Prostate gland (tissue), 2 donors: ENCODE measurements around the gene CD300E.

Experiments used
- POLR2A ChIP-seq: fragments of 450-650 bp; IDR thresholded peaks from one replicate; pipeline ENCODE4 v1.6.1; 2016; ENCODE audit warnings: antibody characterized with exemption, mild to moderate bottlenecking
- POLR2AphosphoS5 ChIP-seq: sonication (generic); formaldehyde crosslinking; IDR thresholded peaks from one replicate; pipeline ENCODE4 v1.6.1; 2017; ENCODE audit warnings: antibody characterized with exemption
- TF ChIP-seq, protein P1 (sequence below), 4 experiments: fragments of 200-600 bp in 2 of 4; fragments of 450-650 bp in 2 of 4; sonication (generic) in 2 of 4; IDR thresholded peaks; 1 replicate in 3 of 4; 2 replicates in 1 of 4; pipeline ENCODE4 v1.5.1; 2016 to 2019; ENCODE audit warnings: antibody characterized with exemption in 4 of 4, mild to moderate bottlenecking in 2 of 4, moderate library complexity in 2 of 4

DNA sequence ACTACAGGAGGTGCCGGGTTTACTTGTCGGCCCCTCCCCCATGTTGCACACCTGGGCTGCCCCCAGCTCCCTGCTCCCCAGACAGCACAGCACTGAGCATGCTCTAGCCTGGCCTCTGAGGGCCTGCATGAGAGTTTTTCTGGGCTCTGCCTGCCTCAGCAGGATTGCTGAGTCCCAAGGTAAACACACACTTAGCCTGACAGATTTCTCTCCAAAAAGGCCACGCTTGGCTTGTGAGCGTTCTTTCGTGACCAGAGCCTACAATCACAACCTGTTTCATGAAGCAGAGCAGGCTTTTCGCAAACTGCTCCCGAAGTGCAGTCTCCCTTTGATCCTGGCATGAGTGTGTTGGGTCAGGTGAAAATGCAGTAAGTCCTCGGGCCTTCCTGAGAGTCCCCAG lies 9.8 kb upstream of the CD300E start:
- TF ChIP-seq, protein P1, sequence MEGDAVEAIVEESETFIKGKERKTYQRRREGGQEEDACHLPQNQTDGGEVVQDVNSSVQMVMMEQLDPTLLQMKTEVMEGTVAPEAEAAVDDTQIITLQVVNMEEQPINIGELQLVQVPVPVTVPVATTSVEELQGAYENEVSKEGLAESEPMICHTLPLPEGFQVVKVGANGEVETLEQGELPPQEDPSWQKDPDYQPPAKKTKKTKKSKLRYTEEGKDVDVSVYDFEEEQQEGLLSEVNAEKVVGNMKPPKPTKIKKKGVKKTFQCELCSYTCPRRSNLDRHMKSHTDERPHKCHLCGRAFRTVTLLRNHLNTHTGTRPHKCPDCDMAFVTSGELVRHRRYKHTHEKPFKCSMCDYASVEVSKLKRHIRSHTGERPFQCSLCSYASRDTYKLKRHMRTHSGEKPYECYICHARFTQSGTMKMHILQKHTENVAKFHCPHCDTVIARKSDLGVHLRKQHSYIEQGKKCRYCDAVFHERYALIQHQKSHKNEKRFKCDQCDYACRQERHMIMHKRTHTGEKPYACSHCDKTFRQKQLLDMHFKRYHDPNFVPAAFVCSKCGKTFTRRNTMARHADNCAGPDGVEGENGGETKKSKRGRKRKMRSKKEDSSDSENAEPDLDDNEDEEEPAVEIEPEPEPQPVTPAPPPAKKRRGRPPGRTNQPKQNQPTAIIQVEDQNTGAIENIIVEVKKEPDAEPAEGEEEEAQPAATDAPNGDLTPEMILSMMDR (IDR thresholded peaks at IDR 0.05): no peak
- TF ChIP-seq POLR2AphosphoS5 (no peak), POLR2A (no peak)
